Mesenchymal stem cell (in vitro differentiated cells and primary cell): ENCODE data around the gene NARF.

Source experiments
- DNase-seq: peaks from one replicate; pipeline ENCODE4 v3.0.0-alpha.2; 2013
- H2AFZ ChIP-seq: one replicate; pipeline ENCODE4 v1.6.1; 2013; ENCODE audit warnings: low read depth, mild to moderate bottlenecking, control low read depth, inconsistent platforms, low read length, moderate library complexity
- H2AK5ac ChIP-seq: 2 replicates; pipeline ENCODE4 v1.6.1; 2013; ENCODE audit warnings: low read length, moderate library complexity, mild to moderate bottlenecking, inconsistent platforms; ENCODE audit not compliant: severe bottlenecking
- H2BK120ac ChIP-seq: one replicate; pipeline ENCODE4 v1.6.1; 2013; ENCODE audit warnings: low read depth, mild to moderate bottlenecking, inconsistent platforms, low read length, moderate library complexity
- H2BK12ac ChIP-seq, 2 experiments: one replicate each; pipeline ENCODE4 v1.6.1; 2013; ENCODE audit warnings: inconsistent platforms in 2 of 2, low read length in 2 of 2, mild to moderate bottlenecking in 2 of 2, moderate library complexity in 2 of 2, control low read depth in 1 of 2
- H2BK15ac ChIP-seq: one replicate; pipeline ENCODE4 v1.6.1; 2013; ENCODE audit warnings: mild to moderate bottlenecking, low read depth, inconsistent platforms; ENCODE audit not compliant: poor library complexity, severe bottlenecking
- H2BK5ac ChIP-seq: 2 replicates; pipeline ENCODE4 v1.6.1; 2013; ENCODE audit warnings: low read depth, mild to moderate bottlenecking, low read length, control low read depth, inconsistent platforms; ENCODE audit not compliant: poor library complexity, severe bottlenecking
- H3K14ac ChIP-seq, 2 experiments: one replicate each; pipeline ENCODE4 v1.6.1; 2013; ENCODE audit warnings: inconsistent platforms in 2 of 2, low read length in 2 of 2, control low read depth in 1 of 2, mild to moderate bottlenecking in 1 of 2, moderate library complexity in 1 of 2
- H3K18ac ChIP-seq, 2 experiments: one replicate each; pipeline ENCODE4 v1.6.1; 2013; ENCODE audit warnings: inconsistent platforms in 2 of 2, low read length in 2 of 2, control low read depth in 1 of 2, low read depth in 1 of 2, mild to moderate bottlenecking in 1 of 2
- H3K23ac ChIP-seq, 2 experiments: one replicate each; pipeline ENCODE4 v1.6.1; 2013; ENCODE audit warnings: inconsistent platforms in 2 of 2, low read length in 2 of 2, mild to moderate bottlenecking in 2 of 2, moderate library complexity in 2 of 2, control low read depth in 1 of 2
- H3K27ac ChIP-seq: 2 replicates; pipeline ENCODE4 v1.5.1; 2013; ENCODE audit warnings: mild to moderate bottlenecking, moderate library complexity, low read length, control low read depth, inconsistent platforms; ENCODE audit not compliant: poor library complexity, severe bottlenecking
- H3K27me3 ChIP-seq, 2 experiments: 2 replicates each; pipeline versions ENCODE4 v1.6.1 to v1.7.0; 2013; ENCODE audit warnings: low read length in 2 of 2, mild to moderate bottlenecking in 2 of 2, moderate library complexity in 2 of 2, control low read depth in 1 of 2, inconsistent platforms in 1 of 2; ENCODE audit not compliant: control insufficient read depth in 1 of 2, insufficient read depth in 1 of 2
- H3K36me3 ChIP-seq, 2 experiments: 2 replicates each; pipeline versions ENCODE4 v1.6.1 to v1.7.0; 2013; ENCODE audit warnings: low read length in 2 of 2, control low read depth in 1 of 2, inconsistent platforms in 1 of 2, low read depth in 1 of 2, mild to moderate bottlenecking in 1 of 2; ENCODE audit not compliant: insufficient read depth in 2 of 2, control insufficient read depth in 1 of 2
- H3K4ac ChIP-seq, 2 experiments: one replicate each; pipeline ENCODE4 v1.6.1; 2013; ENCODE audit warnings: inconsistent platforms in 2 of 2, low read length in 2 of 2, mild to moderate bottlenecking in 2 of 2, moderate library complexity in 2 of 2, control low read depth in 1 of 2, low read depth in 1 of 2
- H3K4me1 ChIP-seq: 2 replicates; pipeline ENCODE4 v1.6.1; 2013; ENCODE audit warnings: low read depth, low read length, control low read depth; ENCODE audit not compliant: control insufficient read depth, insufficient read depth
- H3K4me2 ChIP-seq: 2 replicates; pipeline ENCODE4 v1.6.1; 2013; ENCODE audit warnings: low read length, mild to moderate bottlenecking, inconsistent platforms; ENCODE audit not compliant: poor library complexity, severe bottlenecking
- H3K4me3 ChIP-seq, 2 experiments: 2 replicates each; pipeline versions ENCODE4 v1.5.1 to v1.7.0; 2013; ENCODE audit warnings: low read length in 2 of 2, mild to moderate bottlenecking in 2 of 2, control low read depth in 1 of 2, low read depth in 1 of 2; ENCODE audit not compliant: insufficient read depth in 1 of 2
- H3K79me1 ChIP-seq: replicated peaks from 2 replicates; pipeline ENCODE4 v1.6.1; 2013; ENCODE audit warnings: mild to moderate bottlenecking, control low read depth, low read length, inconsistent platforms; ENCODE audit not compliant: poor library complexity, severe bottlenecking
- H3K9ac ChIP-seq: 2 replicates; pipeline ENCODE4 v1.7.0; 2013; ENCODE audit warnings: mild to moderate bottlenecking, low read length, moderate library complexity
- H3K9me3 ChIP-seq: 2 replicates; pipeline ENCODE4 v1.7.0; 2013; ENCODE audit warnings: mild to moderate bottlenecking, low read length; ENCODE audit not compliant: control insufficient read depth
- H4K8ac ChIP-seq: one replicate; pipeline ENCODE4 v1.6.1; 2013; ENCODE audit warnings: inconsistent platforms, mild to moderate bottlenecking, low read length, moderate library complexity
- H4K91ac ChIP-seq: one replicate; pipeline ENCODE4 v1.6.1; 2013; ENCODE audit warnings: mild to moderate bottlenecking, low read length, inconsistent platforms
- WGBS: methylation state at CpG from one replicate; pipeline ENCODE4 v1.1.7; 2013; ENCODE audit warnings: mixed read lengths; 5-methylcytosine and 5-hydroxymethylcytosine counted together

Gene NARF

GRCh38 chr17:82519971-82520903 is 61.7 kb downstream of the NARF start:
- H3K4ac ChIP-seq, result peak overlapping the region in 1 of 2 experiments; percentile 97
- H3K79me1 ChIP-seq, result no peaks in the 10 kb centered on the region
- H3K4me3 ChIP-seq, result peak overlapping the region; percentile 89 to 91
- peak overlapping the region; percentile 64 for H4K8ac ChIP-seq
- no peak overlapping the region for H2AFZ ChIP-seq
- H3K9me3 ChIP-seq, result no peaks in the 10 kb centered on the region
- peaks cover 12% of the 10 kb centered on the region for H3K4me1 ChIP-seq
- H3K27ac ChIP-seq, result no peak overlapping the region
- peak overlapping the region in 1 of 2 experiments; percentile 81 for H3K14ac ChIP-seq
- under 1% methylated on average over 65 of the region's 94 CpGs for WGBS
- peak; percentile 67 for DNase-seq
- peak overlapping the region; percentile 87 for H3K4me2 ChIP-seq
- no peaks in the 10 kb centered on the region for H3K27me3 ChIP-seq
- H3K9ac ChIP-seq, result peak overlapping the region; percentile 83
- H3K23ac ChIP-seq, result peak overlapping the region in 1 of 2 experiments; percentile 59
- no peaks in the 10 kb centered on the region for H3K36me3 ChIP-seq
- H2BK12ac ChIP-seq, result peak overlapping the region in 1 of 2 experiments; percentile 31
- peak overlapping the region; percentile 64 for H2BK120ac ChIP-seq
- no peak overlapping the region for H2AK5ac ChIP-seq
- H2BK15ac ChIP-seq, result peak overlapping the region; percentile 52
- peak overlapping the region; percentile 70 to 80 for H3K18ac ChIP-seq
- no peak overlapping the region for H2BK5ac ChIP-seq
- peak overlapping the region; percentile 39 for H4K91ac ChIP-seq

GRCh38 chr17:82524540-82524939 is 66.0 kb downstream of the NARF start:
- Histone ChIP-seq H3K4ac (peak overlapping the region in 1 of 2 experiments; percentile 75), H3K4me3 (no peak overlapping the region), H2BK5ac (no peak overlapping the region), H2AK5ac (no peak overlapping the region), H3K4me1 (peaks cover 15% of the 10 kb centered on the region), H3K9me3 (no peaks in the 10 kb centered on the region), H3K27me3 (no peaks in the 10 kb centered on the region), H4K8ac (peak overlapping the region; percentile 49), H3K18ac (peak overlapping the region in 1 of 2 experiments; percentile 33), H3K4me2 (no peak overlapping the region), H3K9ac (no peak overlapping the region), H2BK15ac (no peak overlapping the region), H3K23ac (no peak overlapping the region), H3K36me3 (no peaks in the 10 kb centered on the region), H2BK12ac (no peak overlapping the region), H4K91ac (no peak overlapping the region), H3K27ac (no peak overlapping the region), H3K14ac (peak overlapping the region in 1 of 2 experiments; percentile 2), H2AFZ (no peak overlapping the region), H3K79me1 (no peaks in the 10 kb centered on the region), H2BK120ac (no peak overlapping the region)
- no peak for DNase-seq
- 77% methylated on average over 4 of the region's 4 CpGs for WGBS

GRCh38 chr17:82525712-82526111 is 67.2 kb downstream of the NARF start:
- Histone ChIP-seq H2BK5ac (no peak overlapping the region), H3K27ac (no peak overlapping the region), H3K9me3 (no peaks in the 10 kb centered on the region), H3K14ac (no peak overlapping the region), H3K36me3 (no peaks in the 10 kb centered on the region), H3K4me1 (peaks cover 18% of the 10 kb centered on the region), H3K4me2 (no peak overlapping the region), H3K18ac (no peak overlapping the region), H3K4me3 (no peak overlapping the region), H3K79me1 (no peaks in the 10 kb centered on the region), H3K4ac (no peak overlapping the region), H4K91ac (no peak overlapping the region), H2AK5ac (no peak overlapping the region), H2AFZ (no peak overlapping the region), H3K9ac (peak overlapping the region; percentile 48), H2BK12ac (no peak overlapping the region), H2BK15ac (no peak overlapping the region), H4K8ac (no peak overlapping the region), H2BK120ac (no peak overlapping the region), H3K27me3 (no peaks in the 10 kb centered on the region), H3K23ac (no peak overlapping the region)
- no peak for DNase-seq
- WGBS, result 98% methylated on average over 4 of the region's 4 CpGs

- Histone ChIP-seq H3K79me1 (no peaks in the 10 kb centered on the region), H3K4ac (no peak overlapping the region), H3K36me3 (no peaks in the 10 kb centered on the region), H3K4me1 (peaks cover 22% of the 10 kb centered on the region), H2BK12ac (peak overlapping the region in 1 of 2 experiments; percentile 5), H2AFZ (no peak overlapping the region), H3K4me2 (no peak overlapping the region), H2AK5ac (no peak overlapping the region), H4K8ac (no peak overlapping the region), H2BK5ac (no peak overlapping the region), H3K14ac (no peak overlapping the region), H3K27me3 (no peaks in the 10 kb centered on the region), H3K27ac (no peak overlapping the region), H2BK120ac (no peak overlapping the region), H4K91ac (no peak overlapping the region), H3K9ac (peak overlapping the region; percentile 76), H3K23ac (no peak overlapping the region), H2BK15ac (no peak overlapping the region), H3K4me3 (no peak overlapping the region), H3K9me3 (no peaks in the 10 kb centered on the region), H3K18ac (no peak overlapping the region)
- DNase-seq, result no peak
- WGBS, result 98% methylated on average over 7 of the region's 8 CpGs
Observed at GRCh38 chr17:82527898-82528297, 69.4 kb downstream of the NARF start.
